Loucy (cell line): Measurements from ENCODE around the gene ITGB7.

Experiments
- H2AFZ ChIP-seq: fragments of 200-600 bp; sonication (generic); 2 replicates; pipeline ENCODE4 v1.6.0; 2016; ENCODE audit warnings: antibody characterized with exemption, mild to moderate bottlenecking, low read length, moderate library complexity
- H3F3A ChIP-seq: fragments of 200-600 bp; 2 replicates; pipeline ENCODE4 v1.6.0; 2016; ENCODE audit warnings: antibody characterized with exemption, low read depth, mild to moderate bottlenecking
- H3K27me3 ChIP-seq: fragments of 200-600 bp; sonication (generic); 2 replicates; pipeline ENCODE4 v1.6.1; 2014; ENCODE audit warnings: low read length, mild to moderate bottlenecking; ENCODE audit not compliant: insufficient read depth, poor library complexity, severe bottlenecking
- H3K36me3 ChIP-seq: fragments of 200-600 bp; sonication (generic); 2 replicates; pipeline ENCODE4 v1.6.1; 2016; ENCODE audit warnings: low read length; ENCODE audit not compliant: insufficient read depth
- H3K4me1 ChIP-seq: fragments of 200-600 bp; sonication (generic); 2 replicates; pipeline ENCODE4 v1.5.1; 2014; ENCODE audit warnings: low read length, mild to moderate bottlenecking; ENCODE audit not compliant: insufficient read depth, poor library complexity, severe bottlenecking
- H3K4me2 ChIP-seq: fragments of 200-600 bp; sonication (generic); 2 replicates; pipeline ENCODE4 v1.6.0; 2014; ENCODE audit warnings: antibody characterized with exemption, low read length, low read depth, mild to moderate bottlenecking; ENCODE audit not compliant: poor library complexity, severe bottlenecking
- H3K4me3 ChIP-seq: fragments of 200-600 bp; sonication (generic); 2 replicates; pipeline ENCODE4 v1.5.1; 2014; ENCODE audit warnings: low read length, mild to moderate bottlenecking, mixed read lengths; ENCODE audit not compliant: poor library complexity, severe bottlenecking
- H3K79me2 ChIP-seq: fragments of 200-600 bp; sonication (generic); 2 replicates; pipeline ENCODE4 v1.6.1; 2014; ENCODE audit warnings: low read length; ENCODE audit not compliant: insufficient read depth
- H3K9ac ChIP-seq: fragments of 200-600 bp; sonication (generic); 2 replicates; pipeline ENCODE4 v1.6.0; 2014; ENCODE audit warnings: mild to moderate bottlenecking, low read depth, low read length, moderate library complexity; ENCODE audit not compliant: poor library complexity, severe bottlenecking
- H3K9me2 ChIP-seq: fragments of 200-600 bp; sonication (generic); replicated peaks from 2 replicates; pipeline ENCODE4 v1.6.1; 2016; ENCODE audit warnings: low read depth, low read length, mixed read lengths
- H3K9me3 ChIP-seq: fragments of 200-600 bp; sonication (generic); 2 replicates; pipeline ENCODE4 v1.6.1; 2014; ENCODE audit warnings: mild to moderate bottlenecking, antibody characterized with exemption, low read length, low read depth; ENCODE audit not compliant: insufficient read depth
- H4K20me1 ChIP-seq: fragments of 200-600 bp; sonication (generic); 2 replicates; pipeline ENCODE4 v1.6.0; 2014; ENCODE audit warnings: antibody characterized with exemption, low read length, mild to moderate bottlenecking; ENCODE audit not compliant: insufficient read depth, poor library complexity, severe bottlenecking
- EZH2phosphoT487 ChIP-seq: fragments of 200-600 bp; IDR thresholded peaks from 2 replicates; pipeline ENCODE4 v1.6.1; 2018; ENCODE audit warnings: antibody characterized with exemption, mild to moderate bottlenecking, moderate library complexity, borderline replicate concordance
- TF ChIP-seq, protein P1 (sequence below): fragments of 200-600 bp; sonication (generic); conservative IDR thresholded peaks from 2 replicates; pipeline ENCODE4 v1.5.1; 2014; ENCODE audit warnings: mild to moderate bottlenecking, antibody characterized with exemption, low read length

The ITGB7 gene

DNA sequence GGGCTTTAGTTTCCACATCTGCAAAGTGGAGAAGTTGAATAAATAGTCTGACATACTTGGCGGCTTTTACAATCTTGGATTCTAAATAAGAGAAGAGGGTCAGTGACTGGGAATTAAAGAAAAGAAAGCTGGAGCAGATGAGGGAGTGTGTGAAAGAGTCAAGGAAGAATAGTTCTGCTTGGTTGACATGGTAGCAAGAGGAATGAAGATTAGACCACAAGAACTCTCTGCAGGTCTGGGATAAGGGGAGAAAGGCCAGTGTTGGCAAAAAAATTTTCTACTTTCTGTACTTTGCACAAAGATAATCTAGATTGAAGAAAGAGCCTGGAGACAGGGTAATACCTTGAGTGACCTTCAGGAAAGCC lies 5.9 kb downstream of the ITGB7 start:
- Histone ChIP-seq H3K36me3 (no peaks in the 10 kb centered on the region), H3K4me3 (no peak overlapping the region), H2AFZ (peak overlapping the region; percentile 72; the same call in 1 of the 2 replicates), H3K9ac (peak overlapping the region; percentile 31), H3F3A (0 out of 2 replicates have a peak, but pooled peaks cover 3% of the 10 kb centered on the region), H3K4me2 (no peak overlapping the region), H3K4me1 (peaks cover 37% of the 10 kb centered on the region), H3K79me2 (no peaks in the 10 kb centered on the region), H4K20me1 (no peaks in the 10 kb centered on the region), H3K9me3 (no peaks in the 10 kb centered on the region), H3K9me2 (no peaks in the 10 kb centered on the region), H3K27me3 (no peaks in the 10 kb centered on the region)
- TF ChIP-seq EZH2phosphoT487 = no peak
- TF ChIP-seq, protein P1, sequence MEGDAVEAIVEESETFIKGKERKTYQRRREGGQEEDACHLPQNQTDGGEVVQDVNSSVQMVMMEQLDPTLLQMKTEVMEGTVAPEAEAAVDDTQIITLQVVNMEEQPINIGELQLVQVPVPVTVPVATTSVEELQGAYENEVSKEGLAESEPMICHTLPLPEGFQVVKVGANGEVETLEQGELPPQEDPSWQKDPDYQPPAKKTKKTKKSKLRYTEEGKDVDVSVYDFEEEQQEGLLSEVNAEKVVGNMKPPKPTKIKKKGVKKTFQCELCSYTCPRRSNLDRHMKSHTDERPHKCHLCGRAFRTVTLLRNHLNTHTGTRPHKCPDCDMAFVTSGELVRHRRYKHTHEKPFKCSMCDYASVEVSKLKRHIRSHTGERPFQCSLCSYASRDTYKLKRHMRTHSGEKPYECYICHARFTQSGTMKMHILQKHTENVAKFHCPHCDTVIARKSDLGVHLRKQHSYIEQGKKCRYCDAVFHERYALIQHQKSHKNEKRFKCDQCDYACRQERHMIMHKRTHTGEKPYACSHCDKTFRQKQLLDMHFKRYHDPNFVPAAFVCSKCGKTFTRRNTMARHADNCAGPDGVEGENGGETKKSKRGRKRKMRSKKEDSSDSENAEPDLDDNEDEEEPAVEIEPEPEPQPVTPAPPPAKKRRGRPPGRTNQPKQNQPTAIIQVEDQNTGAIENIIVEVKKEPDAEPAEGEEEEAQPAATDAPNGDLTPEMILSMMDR = no peak

DNA sequence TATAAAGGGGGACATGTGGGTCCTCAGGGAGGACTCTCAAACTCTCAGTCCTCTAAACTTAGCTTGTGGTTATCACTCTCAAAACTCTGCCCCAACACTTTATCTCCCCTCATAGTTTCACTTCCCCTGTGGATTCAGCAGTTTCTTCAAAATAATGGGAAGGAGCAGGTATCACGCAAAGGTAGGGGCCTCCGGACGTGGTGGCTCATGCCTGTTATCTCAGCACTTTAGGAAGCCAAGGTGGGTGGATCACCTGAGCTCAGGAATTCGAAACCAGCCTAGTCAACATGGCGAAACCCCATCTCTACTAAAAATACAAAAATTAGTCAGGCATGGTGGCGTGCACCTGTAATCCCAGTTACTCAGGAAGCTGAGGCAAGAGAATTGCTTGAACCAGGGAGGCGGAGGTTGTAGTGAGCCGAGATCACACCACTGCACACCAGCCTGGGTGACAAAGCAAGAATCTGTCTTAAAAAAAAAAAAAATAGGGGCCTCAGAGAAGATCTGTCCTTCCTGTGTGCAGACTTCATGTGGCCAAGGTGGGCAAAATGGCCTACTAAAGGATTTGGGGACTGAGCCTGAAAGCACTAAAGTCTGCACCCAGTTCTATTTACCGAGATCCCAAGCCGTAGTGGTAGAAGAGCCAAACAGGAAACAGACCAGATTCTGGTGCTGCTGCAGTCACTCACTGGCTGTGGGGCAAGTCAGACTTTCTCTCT lies 6.4 kb downstream of the ITGB7 start:
- TF ChIP-seq, protein P1 = no peak
- no peak for TF ChIP-seq EZH2phosphoT487
- peak overlapping the region; percentile 72; the same call in 1 of the 2 replicates for H2AFZ ChIP-seq
- H3K4me2 ChIP-seq = no peak overlapping the region
- H3K4me3 ChIP-seq = no peak overlapping the region
- peak overlapping the region; percentile 31 for H3K9ac ChIP-seq
- H4K20me1 ChIP-seq = no peaks in the 10 kb centered on the region
- H3K79me2 ChIP-seq = no peaks in the 10 kb centered on the region
- H3K9me3 ChIP-seq = no peaks in the 10 kb centered on the region
- H3K4me1 ChIP-seq = peaks cover 35% of the 10 kb centered on the region
- H3K9me2 ChIP-seq = no peaks in the 10 kb centered on the region
- 0 out of 2 replicates have a peak, but pooled peaks cover 3% of the 10 kb centered on the region for H3F3A ChIP-seq
- no peaks in the 10 kb centered on the region for H3K36me3 ChIP-seq
- no peaks in the 10 kb centered on the region for H3K27me3 ChIP-seq

DNA sequence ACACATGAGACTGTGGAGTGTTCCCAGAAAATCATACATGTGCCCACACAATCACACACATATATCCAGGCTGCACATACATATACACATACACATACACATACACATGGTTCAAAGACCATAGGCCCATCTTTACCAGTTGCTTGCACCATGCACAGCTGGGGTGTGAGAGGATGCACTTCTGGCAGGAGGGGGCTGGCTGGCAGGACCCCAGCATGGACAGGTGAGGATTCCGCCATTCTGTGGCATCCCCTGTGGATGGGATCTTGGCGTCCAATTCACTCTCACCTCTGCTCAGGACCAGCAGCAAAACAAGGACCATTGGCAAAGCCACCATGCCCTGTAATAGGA lies 7.0 kb downstream of the ITGB7 start:
- Histone ChIP-seq H3K9me3 (no peaks in the 10 kb centered on the region), H3K9ac (no peak overlapping the region), H3K9me2 (no peaks in the 10 kb centered on the region), H3F3A (0 out of 2 replicates have a peak, but pooled peaks cover 3% of the 10 kb centered on the region), H3K79me2 (no peaks in the 10 kb centered on the region), H3K4me3 (no peak overlapping the region), H3K4me2 (no peak overlapping the region), H4K20me1 (no peaks in the 10 kb centered on the region), H3K36me3 (no peaks in the 10 kb centered on the region), H3K4me1 (peaks cover 35% of the 10 kb centered on the region), H2AFZ (no peak overlapping the region), H3K27me3 (no peaks in the 10 kb centered on the region)
- TF ChIP-seq, protein P1 = no peak
- no peak for TF ChIP-seq EZH2phosphoT487
